Body of pancreas (tissue), 4 donors: ENCODE results near the gene SLC5A10.

ENCODE experiments used
- POLR2A ChIP-seq, 3 donors: fragments of 450-650 bp; IDR thresholded peaks; one replicate each; pipeline ENCODE4 v1.6.1; 2016; ENCODE audit warnings: antibody characterized with exemption in 3 of 3, mild to moderate bottlenecking in 2 of 3
- TF ChIP-seq, protein P1 (sequence below), 7 experiments: fragments of 450-650 bp in 4 of 7; fragments of 200-600 bp in 3 of 7; sonication (generic) in 3 of 7; IDR thresholded peaks; one replicate each; pipeline ENCODE4 v1.5.1; 2016 to 2019; ENCODE audit warnings: antibody characterized with exemption in 7 of 7

DNA sequence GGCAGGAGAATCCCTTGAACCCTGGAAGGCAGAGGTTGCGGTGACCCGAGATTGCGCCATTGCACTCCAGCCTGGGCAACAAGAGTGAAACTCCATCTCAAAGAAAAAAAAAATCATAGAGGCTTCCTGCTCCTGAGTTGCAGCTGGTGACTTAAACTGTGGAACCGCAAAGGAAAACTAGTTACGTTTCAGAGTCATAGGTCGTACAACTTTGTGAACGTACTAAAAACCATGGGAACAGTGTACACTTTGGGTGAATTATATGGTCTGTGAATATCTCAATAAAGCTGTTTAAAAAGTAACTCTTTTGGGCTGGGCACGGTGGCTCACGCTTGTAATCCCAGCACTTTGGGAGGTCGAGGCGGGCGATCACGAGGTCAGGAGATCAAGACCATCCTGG lies 23.6 kb downstream of the SLC5A10 start:
- no peak for TF ChIP-seq POLR2A (IDR thresholded peaks at IDR 0.05)
- TF ChIP-seq, protein P1, sequence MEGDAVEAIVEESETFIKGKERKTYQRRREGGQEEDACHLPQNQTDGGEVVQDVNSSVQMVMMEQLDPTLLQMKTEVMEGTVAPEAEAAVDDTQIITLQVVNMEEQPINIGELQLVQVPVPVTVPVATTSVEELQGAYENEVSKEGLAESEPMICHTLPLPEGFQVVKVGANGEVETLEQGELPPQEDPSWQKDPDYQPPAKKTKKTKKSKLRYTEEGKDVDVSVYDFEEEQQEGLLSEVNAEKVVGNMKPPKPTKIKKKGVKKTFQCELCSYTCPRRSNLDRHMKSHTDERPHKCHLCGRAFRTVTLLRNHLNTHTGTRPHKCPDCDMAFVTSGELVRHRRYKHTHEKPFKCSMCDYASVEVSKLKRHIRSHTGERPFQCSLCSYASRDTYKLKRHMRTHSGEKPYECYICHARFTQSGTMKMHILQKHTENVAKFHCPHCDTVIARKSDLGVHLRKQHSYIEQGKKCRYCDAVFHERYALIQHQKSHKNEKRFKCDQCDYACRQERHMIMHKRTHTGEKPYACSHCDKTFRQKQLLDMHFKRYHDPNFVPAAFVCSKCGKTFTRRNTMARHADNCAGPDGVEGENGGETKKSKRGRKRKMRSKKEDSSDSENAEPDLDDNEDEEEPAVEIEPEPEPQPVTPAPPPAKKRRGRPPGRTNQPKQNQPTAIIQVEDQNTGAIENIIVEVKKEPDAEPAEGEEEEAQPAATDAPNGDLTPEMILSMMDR (IDR thresholded peaks at IDR 0.05) = no peak
